MCF 10A (cell line): Measurements from ENCODE around the gene ABHD14A. TPM values are rescaled to one million over a fixed set of nuclear protein-coding genes. Genes with fewer than 3 reads are reported as not detected.

Experiments
- BruUV-seq: library from RNA; stranded (reverse); fragments of 400-500 nt; replicated peaks from 2 replicates; lab custom pipeline; 2021; lab: Mats Ljungman, UMichigan
- CTCF ChIA-PET: fragments of 300-600 bp; sonication (Branson Sonifier 250); formaldehyde crosslinking; extraction: SDS; loops from one replicate; lab custom pipeline; 2021; ENCODE audit warnings: antibody characterized with exemption, inconsistent platforms; lab: Yijun Ruan, JAX
- POLR2A ChIA-PET: fragments of 300-600, 350-650 bp; sonication (Branson Sonifier 250); formaldehyde crosslinking; extraction: SDS; loops from one replicate; lab custom pipeline; 2020; ENCODE audit warnings: antibody characterized with exemption, inconsistent platforms; lab: Yijun Ruan, JAX
- DNase-seq: peaks from one replicate; pipeline ENCODE4 v3.0.0-alpha.2; 2018; ENCODE audit not compliant: unreplicated experiment
- H3K27ac Mint-ChIP-seq: one replicate; pipeline ENCODE4 v1.8.0; 2022; ENCODE audit warnings: mild to moderate bottlenecking, low read depth, mixed read lengths; ENCODE audit not compliant: unreplicated experiment
- H3K27me3 Mint-ChIP-seq: one replicate; pipeline ENCODE4 v1.8.0; 2022; ENCODE audit warnings: mixed read lengths; ENCODE audit not compliant: insufficient read depth, unreplicated experiment
- H3K36me3 Mint-ChIP-seq: one replicate; pipeline ENCODE4 v1.8.0; 2022; ENCODE audit warnings: mild to moderate bottlenecking, moderate library complexity, mixed read lengths; ENCODE audit not compliant: insufficient read depth, unreplicated experiment
- H3K4me1 Mint-ChIP-seq: one replicate; pipeline ENCODE4 v1.8.0; 2022; ENCODE audit warnings: mixed read lengths; ENCODE audit not compliant: insufficient read depth, unreplicated experiment
- H3K4me3 Mint-ChIP-seq: one replicate; pipeline ENCODE4 v1.8.0; 2022; ENCODE audit warnings: mild to moderate bottlenecking, moderate library complexity, mixed read lengths; ENCODE audit not compliant: unreplicated experiment
- H3K9me3 Mint-ChIP-seq: one replicate; pipeline ENCODE4 v1.8.0; 2022; ENCODE audit warnings: mixed read lengths; ENCODE audit not compliant: unreplicated experiment
- intact Hi-C: fragments of 100-400 bp; cut with micrococcal nuclease; formaldehyde crosslinking; loops from 2 replicates; pipeline ENCODE4 v1.14.1; 2022
- total RNA-seq: library from RNA; stranded (reverse); gene quantifications from 2 replicates; pipeline ENCODE4 v1.2.3, GENCODE V29; 2022
- TF ChIP-seq, protein P1 (sequence below): fragments of 200-600 bp; IDR thresholded peaks from one replicate; pipeline ENCODE4 v1.8.0; 2022; ENCODE audit warnings: antibody characterized with exemption, mild to moderate bottlenecking; ENCODE audit not compliant: unreplicated experiment

Gene ABHD14A
- total RNA-seq, 1 experiment from 2014 or later: 8.1 TPM

- no peaks in the 10 kb centered on the region for H3K9me3 Mint-ChIP-seq
- no peaks in the 10 kb centered on the region for H3K27me3 Mint-ChIP-seq
- peaks cover 83% of the 10 kb centered on the region for H3K36me3 Mint-ChIP-seq
- no peak for DNase-seq
- POLR2A ChIA-PET: no interaction called here
- no peak overlapping the region for H3K4me3 Mint-ChIP-seq
- peaks cover 10% of the 10 kb centered on the region for H3K4me1 Mint-ChIP-seq
- BruUV-seq: no TSS peak
- TF ChIP-seq, protein P1, sequence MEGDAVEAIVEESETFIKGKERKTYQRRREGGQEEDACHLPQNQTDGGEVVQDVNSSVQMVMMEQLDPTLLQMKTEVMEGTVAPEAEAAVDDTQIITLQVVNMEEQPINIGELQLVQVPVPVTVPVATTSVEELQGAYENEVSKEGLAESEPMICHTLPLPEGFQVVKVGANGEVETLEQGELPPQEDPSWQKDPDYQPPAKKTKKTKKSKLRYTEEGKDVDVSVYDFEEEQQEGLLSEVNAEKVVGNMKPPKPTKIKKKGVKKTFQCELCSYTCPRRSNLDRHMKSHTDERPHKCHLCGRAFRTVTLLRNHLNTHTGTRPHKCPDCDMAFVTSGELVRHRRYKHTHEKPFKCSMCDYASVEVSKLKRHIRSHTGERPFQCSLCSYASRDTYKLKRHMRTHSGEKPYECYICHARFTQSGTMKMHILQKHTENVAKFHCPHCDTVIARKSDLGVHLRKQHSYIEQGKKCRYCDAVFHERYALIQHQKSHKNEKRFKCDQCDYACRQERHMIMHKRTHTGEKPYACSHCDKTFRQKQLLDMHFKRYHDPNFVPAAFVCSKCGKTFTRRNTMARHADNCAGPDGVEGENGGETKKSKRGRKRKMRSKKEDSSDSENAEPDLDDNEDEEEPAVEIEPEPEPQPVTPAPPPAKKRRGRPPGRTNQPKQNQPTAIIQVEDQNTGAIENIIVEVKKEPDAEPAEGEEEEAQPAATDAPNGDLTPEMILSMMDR: no peak
- no peak overlapping the region for H3K27ac Mint-ChIP-seq
- CTCF ChIA-PET: interaction anchor here (0.6 to 1.5 kb wide), 2 partner anchors 11 to 268 kb away, joined by 3 to 4 read pairs; no protein-coding TSS in a partner anchor
- intact Hi-C loops: no loop called here
Observed at GRCh38 chr3:51935886-51936755, 38.7 kb upstream of the ABHD14A start.

DNA sequence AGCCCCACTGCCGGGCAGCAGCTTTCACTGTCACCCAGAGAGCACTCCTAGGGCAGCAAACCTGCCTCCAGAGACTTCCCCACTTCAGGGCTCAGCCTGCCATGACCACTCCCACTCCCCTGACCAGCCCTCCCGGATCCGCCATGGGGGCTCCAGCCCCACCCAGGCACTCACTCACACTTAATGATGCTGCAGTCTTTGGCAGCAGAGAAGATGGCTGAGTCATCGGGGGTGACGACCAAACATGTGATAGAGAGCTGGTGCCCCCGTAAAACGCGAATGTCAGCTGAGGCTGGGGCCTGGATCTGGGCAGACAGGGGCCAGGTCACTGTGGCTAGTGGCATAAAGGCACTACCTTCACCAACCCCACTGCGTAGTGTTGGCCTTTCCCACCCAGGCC lies 37.9 kb upstream of the ABHD14A start:
- Mint-ChIP-seq H3K27me3 (no peaks in the 10 kb centered on the region), H3K4me3 (no peak overlapping the region), H3K27ac (no peak overlapping the region), H3K4me1 (peaks cover 10% of the 10 kb centered on the region), H3K9me3 (no peaks in the 10 kb centered on the region), H3K36me3 (peaks cover 77% of the 10 kb centered on the region)
- DNase-seq: no peak
- intact Hi-C loops: no loop called here
- BruUV-seq: no TSS peak
- POLR2A ChIA-PET: interaction anchor here (0.7 kb wide), 1 partner anchor 20 kb away, joined by 3 read pairs; no protein-coding TSS in a partner anchor
- CTCF ChIA-PET: no interaction called here
- TF ChIP-seq, protein P1: no peak

DNA sequence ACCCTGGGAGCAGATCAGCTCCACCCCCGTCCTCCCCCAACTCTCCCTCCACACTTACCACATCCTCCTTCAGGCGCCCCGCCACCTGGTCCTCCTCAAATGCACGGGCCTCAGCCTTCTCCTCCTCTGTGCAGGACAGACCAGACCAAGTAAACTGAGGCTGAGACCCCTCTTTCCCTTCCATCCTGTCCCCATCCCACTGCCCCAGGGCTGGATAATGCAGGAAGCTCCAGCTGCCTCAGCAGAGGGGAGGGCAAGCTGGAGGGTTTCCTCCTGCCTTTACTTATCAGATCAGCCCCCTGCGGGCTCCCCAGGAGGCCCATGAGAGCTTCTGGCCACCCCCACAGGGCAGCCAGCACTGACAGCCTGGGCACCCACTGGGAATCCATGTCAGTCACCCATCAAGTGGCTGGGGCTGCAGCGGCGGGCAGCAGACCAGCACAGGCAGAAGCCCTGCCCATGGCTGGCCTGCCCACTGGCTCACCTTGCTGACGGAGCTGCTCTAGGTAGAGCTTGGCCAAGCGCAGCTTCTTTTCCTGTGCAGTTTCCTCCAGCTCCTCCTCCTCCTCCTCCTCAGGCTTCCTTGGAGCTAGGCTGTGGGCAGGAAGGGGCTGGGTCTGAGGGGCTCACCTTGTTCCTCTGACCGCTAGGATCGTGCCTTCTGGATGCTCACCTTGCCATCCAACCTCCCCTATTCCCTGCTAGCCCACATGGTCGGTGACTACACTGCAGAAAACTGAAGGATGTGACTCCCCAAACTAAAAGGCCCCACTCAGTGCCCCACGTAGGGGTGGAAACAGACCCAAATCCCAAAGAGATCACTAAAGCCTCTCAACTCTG lies 37.0 kb upstream of the ABHD14A start:
- peaks cover 12% of the 10 kb centered on the region for H3K4me1 Mint-ChIP-seq
- no peaks in the 10 kb centered on the region for H3K9me3 Mint-ChIP-seq
- DNase-seq: no peak
- H3K36me3 Mint-ChIP-seq: peaks cover 70% of the 10 kb centered on the region
- H3K27me3 Mint-ChIP-seq: no peaks in the 10 kb centered on the region
- intact Hi-C loops: no loop called here
- H3K27ac Mint-ChIP-seq: peak overlapping the region; percentile 27
- POLR2A ChIA-PET: interaction anchor here (0.7 kb wide), 1 partner anchor 21 kb away, joined by 3 read pairs; no protein-coding TSS in a partner anchor
- no TSS peak for BruUV-seq
- H3K4me3 Mint-ChIP-seq: no peak overlapping the region
- TF ChIP-seq, protein P1: no peak
- CTCF ChIA-PET: interaction anchor here (0.6 kb wide), 1 partner anchor 15 kb away, joined by 3 read pairs; no protein-coding TSS in a partner anchor
